ENCODE results near the gene FBRS.

The FBRS gene

GRCh38 chr16:30665155-30665829 is 7.1 kb downstream of the FBRS start:
- Histone ChIP-seq H3K23ac (ENCODE audit: low read length) (no peak overlapping the region), H3K79me1 (ENCODE audit: low read length) (peaks cover 7% of the 10 kb centered on the region), H3K4me1 (ENCODE audit: control insufficient read depth, low read depth, low read length) (peaks cover 3% of the 10 kb centered on the region), H3K27me3 (ENCODE audit: insufficient read depth, low read length, poor library complexity) (no peaks in the 10 kb centered on the region), H2AK5ac (ENCODE audit: low read length) (no peak overlapping the region), H3K56ac (ENCODE audit: low read length) (no peak overlapping the region), H3K4me3 (ENCODE audit: low read length) (no peak overlapping the region), H2BK5ac (ENCODE audit: low read length) (no peak overlapping the region), H3K4ac (ENCODE audit: low read depth, low read length) (no peak overlapping the region), H3K27ac (ENCODE audit: low read depth, low read length) (no peak overlapping the region), H4K5ac (ENCODE audit: low read length) (no peak overlapping the region), H3K79me2 (ENCODE audit: control insufficient read depth, insufficient read depth, low read length) (no peaks in the 10 kb centered on the region), H2BK15ac (replicated peaks; ENCODE audit: low read depth) (no peak overlapping the region), H3K9ac (ENCODE audit: low read length) (no peak overlapping the region), H3K36me3 (ENCODE audit: control insufficient read depth, insufficient read depth, low read length) (peaks cover 13% of the 10 kb centered on the region), H4K8ac (ENCODE audit: low read depth, low read length) (no peak overlapping the region), H3K4me2 (ENCODE audit: low read length) (no peak overlapping the region), H2BK120ac (ENCODE audit: low read depth, low read length) (no peak overlapping the region), H3K18ac (ENCODE audit: low read length) (no peak overlapping the region)
- no peak for DNase-seq
- WGBS (ENCODE audit: extremely low coverage, insufficient coverage, low lambda C conversion rate) = no CpG with 5 or more reads among the region's 22 CpGs

GRCh38 chr16:30665830-30666190 is 7.6 kb downstream of the FBRS start:
- Histone ChIP-seq H3K18ac (ENCODE audit: low read length) (no peak overlapping the region), H3K56ac (ENCODE audit: low read length) (no peak overlapping the region), H3K79me1 (ENCODE audit: low read length) (peaks cover 3% of the 10 kb centered on the region), H2BK15ac (replicated peaks; ENCODE audit: low read depth) (no peak overlapping the region), H3K4me3 (ENCODE audit: low read length) (no peak overlapping the region), H4K5ac (ENCODE audit: low read length) (no peak overlapping the region), H3K23ac (ENCODE audit: low read length) (no peak overlapping the region), H3K4me2 (ENCODE audit: low read length) (no peak overlapping the region), H3K27me3 (ENCODE audit: insufficient read depth, low read length, poor library complexity) (no peaks in the 10 kb centered on the region), H3K27ac (ENCODE audit: low read depth, low read length) (no peak overlapping the region), H3K79me2 (ENCODE audit: control insufficient read depth, insufficient read depth, low read length) (no peaks in the 10 kb centered on the region), H3K36me3 (ENCODE audit: control insufficient read depth, insufficient read depth, low read length) (peaks cover 13% of the 10 kb centered on the region), H3K4ac (ENCODE audit: low read depth, low read length) (no peak overlapping the region), H3K9ac (ENCODE audit: low read length) (no peak overlapping the region), H3K4me1 (ENCODE audit: control insufficient read depth, low read depth, low read length) (no peaks in the 10 kb centered on the region), H2BK120ac (ENCODE audit: low read depth, low read length) (no peak overlapping the region), H4K8ac (ENCODE audit: low read depth, low read length) (no peak overlapping the region), H2BK5ac (ENCODE audit: low read length) (no peak overlapping the region), H2AK5ac (ENCODE audit: low read length) (no peak overlapping the region)
- no CpG with 5 or more reads among the region's 4 CpGs for WGBS (ENCODE audit: extremely low coverage, insufficient coverage, low lambda C conversion rate)
- DNase-seq = no peak

- Histone ChIP-seq H2BK5ac (ENCODE audit: low read length) (no peak overlapping the region), H3K56ac (ENCODE audit: low read length) (no peak overlapping the region)
Observed at GRCh38 chr16:30666681-30667080, 8.4 kb downstream of the FBRS start.

GRCh38 chr16:30667361-30667905 is 9.2 kb downstream of the FBRS start:
- no peaks in the 10 kb centered on the region for H3K79me2 ChIP-seq (ENCODE audit: control insufficient read depth, insufficient read depth, low read length)
- no peak overlapping the region for H3K4ac ChIP-seq (ENCODE audit: low read depth, low read length)
- no peaks in the 10 kb centered on the region for H3K27me3 ChIP-seq (ENCODE audit: insufficient read depth, low read length, poor library complexity)
- H2BK15ac ChIP-seq (replicated peaks; ENCODE audit: low read depth) = no peak overlapping the region
- peaks cover 9% of the 10 kb centered on the region for H3K36me3 ChIP-seq (ENCODE audit: control insufficient read depth, insufficient read depth, low read length)
- H3K27ac ChIP-seq (ENCODE audit: low read depth, low read length) = no peak overlapping the region
- no peak overlapping the region for H4K8ac ChIP-seq (ENCODE audit: low read depth, low read length)
- no peak overlapping the region for H3K23ac ChIP-seq (ENCODE audit: low read length)
- H3K79me1 ChIP-seq (ENCODE audit: low read length) = no peaks in the 10 kb centered on the region
- no peak overlapping the region for H3K9ac ChIP-seq (ENCODE audit: low read length)
- WGBS (ENCODE audit: extremely low coverage, insufficient coverage, low lambda C conversion rate) = no CpG with 5 or more reads among the region's 11 CpGs
- no peak overlapping the region for H4K5ac ChIP-seq (ENCODE audit: low read length)
- H2BK5ac ChIP-seq (ENCODE audit: low read length) = no peak overlapping the region
- no peak overlapping the region for H2BK120ac ChIP-seq (ENCODE audit: low read depth, low read length)
- no peak overlapping the region for H3K4me3 ChIP-seq (ENCODE audit: low read length)
- no peak overlapping the region for H3K18ac ChIP-seq (ENCODE audit: low read length)
- no peak overlapping the region for H3K56ac ChIP-seq (ENCODE audit: low read length)
- no peak for DNase-seq
- H3K4me1 ChIP-seq (ENCODE audit: control insufficient read depth, low read depth, low read length) = no peaks in the 10 kb centered on the region
- H2AK5ac ChIP-seq (ENCODE audit: low read length) = no peak overlapping the region
- H3K4me2 ChIP-seq (ENCODE audit: low read length) = no peak overlapping the region

More at GRCh38 chr16:30666681-30667080, 8.4 kb downstream of the FBRS start:
- Histone ChIP-seq H3K79me1 (ENCODE audit: low read length) (no peaks in the 10 kb centered on the region), H3K79me2 (ENCODE audit: control insufficient read depth, insufficient read depth, low read length) (no peaks in the 10 kb centered on the region), H3K27ac (ENCODE audit: low read depth, low read length) (no peak overlapping the region), H3K36me3 (ENCODE audit: control insufficient read depth, insufficient read depth, low read length) (peaks cover 11% of the 10 kb centered on the region), H3K9ac (ENCODE audit: low read length) (no peak overlapping the region), H4K8ac (ENCODE audit: low read depth, low read length) (no peak overlapping the region), H3K4ac (ENCODE audit: low read depth, low read length) (no peak overlapping the region), H3K4me3 (ENCODE audit: low read length) (no peak overlapping the region), H3K18ac (ENCODE audit: low read length) (no peak overlapping the region), H2BK120ac (ENCODE audit: low read depth, low read length) (no peak overlapping the region), H2BK15ac (replicated peaks; ENCODE audit: low read depth) (no peak overlapping the region), H4K5ac (ENCODE audit: low read length) (no peak overlapping the region), H2AK5ac (ENCODE audit: low read length) (no peak overlapping the region), H3K4me1 (ENCODE audit: control insufficient read depth, low read depth, low read length) (no peaks in the 10 kb centered on the region), H3K23ac (ENCODE audit: low read length) (no peak overlapping the region), H3K4me2 (ENCODE audit: low read length) (no peak overlapping the region), H3K27me3 (ENCODE audit: insufficient read depth, low read length, poor library complexity) (no peaks in the 10 kb centered on the region)
- DNase-seq = no peak
- WGBS (ENCODE audit: extremely low coverage, insufficient coverage, low lambda C conversion rate) = no CpG with 5 or more reads among the region's 7 CpGs

- peaks cover 4% of the 10 kb centered on the region for H3K36me3 ChIP-seq (ENCODE audit: control insufficient read depth, insufficient read depth, low read length)
Observed at GRCh38 chr16:30668393-30668792, 10.2 kb downstream of the FBRS start.

More at GRCh38 chr16:30668393-30668792, 10.2 kb downstream of the FBRS start:
- H3K79me1 ChIP-seq (ENCODE audit: low read length) = no peaks in the 10 kb centered on the region
- H3K4ac ChIP-seq (ENCODE audit: low read depth, low read length) = no peak overlapping the region
- H3K79me2 ChIP-seq (ENCODE audit: control insufficient read depth, insufficient read depth, low read length) = no peaks in the 10 kb centered on the region
- no peak overlapping the region for H3K56ac ChIP-seq (ENCODE audit: low read length)
- no peak overlapping the region for H4K8ac ChIP-seq (ENCODE audit: low read depth, low read length)
- no CpG with 5 or more reads among the region's 12 CpGs for WGBS (ENCODE audit: extremely low coverage, insufficient coverage, low lambda C conversion rate)
- H3K9ac ChIP-seq (ENCODE audit: low read length) = no peak overlapping the region
- H4K5ac ChIP-seq (ENCODE audit: low read length) = no peak overlapping the region
- H2AK5ac ChIP-seq (ENCODE audit: low read length) = no peak overlapping the region
- H3K4me1 ChIP-seq (ENCODE audit: control insufficient read depth, low read depth, low read length) = no peaks in the 10 kb centered on the region
- H2BK120ac ChIP-seq (ENCODE audit: low read depth, low read length) = no peak overlapping the region
- H3K27ac ChIP-seq (ENCODE audit: low read depth, low read length) = no peak overlapping the region
- no peak overlapping the region for H2BK5ac ChIP-seq (ENCODE audit: low read length)
- H3K4me2 ChIP-seq (ENCODE audit: low read length) = no peak overlapping the region
- no peak overlapping the region for H3K23ac ChIP-seq (ENCODE audit: low read length)
- peaks cover under 1% of the 10 kb centered on the region for H3K27me3 ChIP-seq (ENCODE audit: insufficient read depth, low read length, poor library complexity)
- no peak overlapping the region for H2BK15ac ChIP-seq (replicated peaks; ENCODE audit: low read depth)
- no peak overlapping the region for H3K4me3 ChIP-seq (ENCODE audit: low read length)
- DNase-seq = no peak
- H3K18ac ChIP-seq (ENCODE audit: low read length) = no peak overlapping the region

Data from mesendoderm (in vitro differentiated cells).